Upper lobe of left lung (tissue), 6 donors: ENCODE data around the gene PTGER4. TPM values are rescaled to one million over a fixed set of nuclear protein-coding genes. Genes with fewer than 3 reads are reported as not detected.

Source experiments
- ATAC-seq, 2 donors: fragments of 200-7000 bp; cut with Tn5 transposase; one replicate each; pipeline ENCODE4 v1.9.1; 2022; ENCODE audit warnings: mild to moderate bottlenecking in 2 of 2, moderate library complexity in 2 of 2; ENCODE audit not compliant: low FRiP score in 2 of 2
- DNase-seq, 2 donors: peaks; one replicate each; pipeline ENCODE4 v3.0.0-alpha.2; 2019 to 2020
- H3K27ac ChIP-seq, 4 donors: fragments of 200-600 bp; sonication (generic); one replicate each; pipeline ENCODE4 v1.5.1; 2016 to 2019
- H3K27me3 ChIP-seq, 4 donors: fragments of 200-600 bp; sonication (generic); one replicate each; pipeline ENCODE4 v1.5.1; 2017 to 2019
- H3K36me3 ChIP-seq, 4 donors: fragments of 200-600 bp; sonication (generic); one replicate each; pipeline ENCODE4 v1.5.1; 2016 to 2019
- H3K4me1 ChIP-seq, 4 donors: fragments of 200-600 bp; sonication (generic); one replicate each; pipeline ENCODE4 v1.5.1; 2018 to 2019
- H3K4me3 ChIP-seq, 4 donors: fragments of 200-600 bp; sonication (generic); one replicate each; pipeline ENCODE4 v1.5.1; 2017 to 2019; ENCODE audit warnings: mild to moderate bottlenecking in 2 of 4, moderate library complexity in 1 of 4
- H3K9me3 ChIP-seq, 4 donors: fragments of 200-600 bp; sonication (generic); one replicate each; pipeline ENCODE4 v1.5.1; 2018 to 2019
- CTCF ChIP-seq, 6 experiments: fragments of 450-650 bp in 4 of 6; fragments of 200-600 bp in 2 of 6; sonication (generic) in 2 of 6; IDR thresholded peaks; one replicate each; pipeline ENCODE4 v1.5.1; 2016 to 2019; ENCODE audit warnings: antibody characterized with exemption in 6 of 6
- EP300 ChIP-seq, 4 donors: sonication (generic); formaldehyde crosslinking; IDR thresholded peaks; one replicate each; pipeline ENCODE4 v1.5.1; 2017; ENCODE audit warnings: antibody characterized with exemption in 4 of 4, control low read depth in 2 of 4
- POLR2A ChIP-seq, 4 donors: fragments of 450-650 bp; IDR thresholded peaks; one replicate each; pipeline ENCODE4 v1.5.1; 2016 to 2017; ENCODE audit warnings: antibody characterized with exemption in 4 of 4, mild to moderate bottlenecking in 2 of 4
- POLR2AphosphoS5 ChIP-seq, 2 donors: sonication (generic); formaldehyde crosslinking; IDR thresholded peaks; one replicate each; pipeline ENCODE4 v1.5.1; 2017; ENCODE audit warnings: antibody characterized with exemption in 2 of 2
- WGBS, 2 donors: methylation state at CpG; one replicate each; pipeline ENCODE4 v1.1.5; 2017 to 2018; 5-methylcytosine and 5-hydroxymethylcytosine counted together
- total RNA-seq, 6 donors: library from RNA; depleted of rRNA in 4 of 6; stranded (reverse); fragments of >200 nt in 4 of 6; gene quantifications; one replicate each; pipeline versions ENCODE4 v1.1.0 to v1.2.1, GENCODE V29; 2016 to 2021
- donor health status: DM: no; HTN: no; CAD: no; lungs with moderate emphysema.
- donor health status: DM: no; HTN: yes; CAD: no; lungs with severe emphysema.

Gene PTGER4
- total RNA-seq, 6 donors from 2014 or later: 33.9 to 64.1 (median 45.8) TPM

GRCh38 chr5:40688996-40689395 lies 9.3 kb downstream of the PTGER4 start:
- Histone ChIP-seq H3K4me1 (peaks cover 10 to 36% (median 21%) of the 10 kb centered on the region in 4 donors), H3K27me3 (no peaks in the 10 kb centered on the region), H3K27ac (peak overlapping the region in 2 of 4 donors; percentile 0 to 93), H3K9me3 (no peaks in the 10 kb centered on the region), H3K4me3 (no peak overlapping the region), H3K36me3 (peaks cover 0 to 15% (median 9%) of the 10 kb centered on the region in 4 donors)
- no peak for DNase-seq
- no peak for ATAC-seq
- TF ChIP-seq EP300 (IDR thresholded peaks at IDR 0.05): no peak
- no peak for TF ChIP-seq POLR2AphosphoS5 (IDR thresholded peaks at IDR 0.05)
- TF ChIP-seq POLR2A (IDR thresholded peaks at IDR 0.05): no peak
- TF ChIP-seq CTCF (IDR thresholded peaks at IDR 0.05): no peak

GRCh38 chr5:40689438-40689837 lies 9.7 kb downstream of the PTGER4 start:
- peaks cover 10 to 32% (median 21%) of the 10 kb centered on the region in 4 donors for H3K4me1 ChIP-seq
- TF ChIP-seq CTCF (IDR thresholded peaks at IDR 0.05) (no peak), POLR2A (IDR thresholded peaks at IDR 0.05) (no peak), POLR2AphosphoS5 (IDR thresholded peaks at IDR 0.05) (no peak), EP300 (IDR thresholded peaks at IDR 0.05) (no peak)
- ATAC-seq (peak; percentile 69 to 87), DNase-seq (no peak)
- H3K36me3 ChIP-seq: peaks cover 0 to 15% (median 9%) of the 10 kb centered on the region in 4 donors
- WGBS, 2 donors: 27 to 28% methylated on average over 3 of the region's 3 CpGs
- no peaks in the 10 kb centered on the region for H3K9me3 ChIP-seq
- H3K27me3 ChIP-seq: no peaks in the 10 kb centered on the region
- H3K4me3 ChIP-seq: no peak overlapping the region
- peak overlapping the region in 2 of 4 donors; percentile 0 to 93 for H3K27ac ChIP-seq

- ATAC-seq (no peak), DNase-seq (no peak)
- no peak overlapping the region for H3K27ac ChIP-seq
- H3K4me3 ChIP-seq: no peak overlapping the region
- no peaks in the 10 kb centered on the region for H3K27me3 ChIP-seq
- no peak for TF ChIP-seq POLR2A (IDR thresholded peaks at IDR 0.05)
- no peak for TF ChIP-seq POLR2AphosphoS5 (IDR thresholded peaks at IDR 0.05)
- no peak for TF ChIP-seq CTCF (IDR thresholded peaks at IDR 0.05)
- no peak for TF ChIP-seq EP300 (IDR thresholded peaks at IDR 0.05)
- no peaks in the 10 kb centered on the region for H3K9me3 ChIP-seq
- H3K4me1 ChIP-seq: peaks cover 10 to 31% (median 21%) of the 10 kb centered on the region in 4 donors
- peaks cover 0 to 15% (median 9%) of the 10 kb centered on the region in 4 donors for H3K36me3 ChIP-seq
- 54 to 62% methylated on average over 3 of the region's 3 CpGs for WGBS, 2 donors
These were observed 10.6 kb downstream of the PTGER4 start for GRCh38 chr5:40690267-40690666.

GRCh38 chr5:40691894-40692293 lies 12.2 kb downstream of the PTGER4 start:
- no peak overlapping the region for H3K27ac ChIP-seq
- H3K4me3 ChIP-seq: no peak overlapping the region
- ATAC-seq (peak in 1 of 2 donors; percentile 26), DNase-seq (peak in 1 of 2 donors; percentile 45)
- H3K36me3 ChIP-seq: peaks cover 0 to 15% (median 9%) of the 10 kb centered on the region in 4 donors
- H3K9me3 ChIP-seq: no peaks in the 10 kb centered on the region
- no peak for TF ChIP-seq POLR2AphosphoS5 (IDR thresholded peaks at IDR 0.05)
- TF ChIP-seq CTCF (IDR thresholded peaks at IDR 0.05): no peak
- no peak for TF ChIP-seq POLR2A (IDR thresholded peaks at IDR 0.05)
- TF ChIP-seq EP300 (IDR thresholded peaks at IDR 0.05): no peak
- H3K4me1 ChIP-seq: peaks cover 10 to 31% (median 21%) of the 10 kb centered on the region in 4 donors
- no peaks in the 10 kb centered on the region for H3K27me3 ChIP-seq
- WGBS, 2 donors: 91 to 98% methylated on average over 8 to 9 of the region's 9 CpGs

- ATAC-seq (no peak), DNase-seq (no peak)
- H3K9me3 ChIP-seq: no peaks in the 10 kb centered on the region
- no peak overlapping the region for H3K27ac ChIP-seq
- TF ChIP-seq CTCF (IDR thresholded peaks at IDR 0.05): no peak
- no peak overlapping the region for H3K4me3 ChIP-seq
- H3K36me3 ChIP-seq: peaks cover 0 to 15% (median 9%) of the 10 kb centered on the region in 4 donors
- no peaks in the 10 kb centered on the region for H3K27me3 ChIP-seq
- peaks cover 2 to 9% (median 8%) of the 10 kb centered on the region in 4 donors for H3K4me1 ChIP-seq
These were observed 14.7 kb downstream of the PTGER4 start for GRCh38 chr5:40694433-40694832.
